Fibroblast of villous mesenchyme (primary cell): ENCODE results near the gene FAM8A1. TPM values are rescaled to one million over a fixed set of nuclear protein-coding genes. Genes with fewer than 3 reads are reported as not detected.

Experiments used
- DNase-seq: peaks from one replicate; pipeline ENCODE4 v3.0.0-alpha.2; 2010; ENCODE audit warnings: low read depth
- H3K4me3 ChIP-seq: 2 replicates; pipeline ENCODE4 v1.5.1; 2011; ENCODE audit warnings: low read depth, mild to moderate bottlenecking, low read length
- total RNA-seq: library from RNA; depleted of rRNA; stranded (reverse); fragments of >200 nt; gene quantifications from 2 replicates; pipeline ENCODE4 v1.2.3, GENCODE V29; 2012
- TF ChIP-seq, protein P1 (sequence below): IDR thresholded peaks from 2 replicates; pipeline ENCODE4 v1.5.1; 2012; ENCODE audit warnings: low read depth, mild to moderate bottlenecking, low read length; ENCODE audit not compliant: insufficient read depth

FAM8A1 gene
- total RNA-seq, 1 donor: 22.0 TPM

DNA sequence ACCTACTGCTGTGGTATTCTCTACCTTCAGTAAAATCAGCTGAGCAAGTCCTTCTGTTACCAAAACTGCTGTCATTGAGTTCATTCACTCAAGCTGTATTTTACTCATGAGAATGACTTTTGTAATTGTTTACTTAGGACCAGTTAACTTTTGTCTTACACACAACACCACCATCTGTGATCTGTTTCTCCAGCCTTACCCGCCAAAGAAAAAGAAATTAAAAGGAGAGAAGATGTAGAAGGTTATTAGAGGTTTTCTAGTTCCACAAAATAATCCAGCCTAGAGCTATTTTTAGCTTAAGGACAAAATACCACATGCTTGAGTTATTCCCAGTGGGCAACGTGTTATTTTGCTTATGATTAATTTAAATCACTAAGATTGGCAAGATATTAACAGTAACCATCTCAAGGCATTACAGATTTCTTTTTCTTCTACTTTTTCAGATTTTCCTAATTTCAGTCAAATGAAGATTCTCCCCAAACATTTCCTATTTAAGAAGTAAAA is 38.2 kb downstream of the FAM8A1 start:
- TF ChIP-seq, protein P1, sequence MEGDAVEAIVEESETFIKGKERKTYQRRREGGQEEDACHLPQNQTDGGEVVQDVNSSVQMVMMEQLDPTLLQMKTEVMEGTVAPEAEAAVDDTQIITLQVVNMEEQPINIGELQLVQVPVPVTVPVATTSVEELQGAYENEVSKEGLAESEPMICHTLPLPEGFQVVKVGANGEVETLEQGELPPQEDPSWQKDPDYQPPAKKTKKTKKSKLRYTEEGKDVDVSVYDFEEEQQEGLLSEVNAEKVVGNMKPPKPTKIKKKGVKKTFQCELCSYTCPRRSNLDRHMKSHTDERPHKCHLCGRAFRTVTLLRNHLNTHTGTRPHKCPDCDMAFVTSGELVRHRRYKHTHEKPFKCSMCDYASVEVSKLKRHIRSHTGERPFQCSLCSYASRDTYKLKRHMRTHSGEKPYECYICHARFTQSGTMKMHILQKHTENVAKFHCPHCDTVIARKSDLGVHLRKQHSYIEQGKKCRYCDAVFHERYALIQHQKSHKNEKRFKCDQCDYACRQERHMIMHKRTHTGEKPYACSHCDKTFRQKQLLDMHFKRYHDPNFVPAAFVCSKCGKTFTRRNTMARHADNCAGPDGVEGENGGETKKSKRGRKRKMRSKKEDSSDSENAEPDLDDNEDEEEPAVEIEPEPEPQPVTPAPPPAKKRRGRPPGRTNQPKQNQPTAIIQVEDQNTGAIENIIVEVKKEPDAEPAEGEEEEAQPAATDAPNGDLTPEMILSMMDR: no peak
- H3K4me3 ChIP-seq: no peak overlapping the region
- no peak for DNase-seq

DNA sequence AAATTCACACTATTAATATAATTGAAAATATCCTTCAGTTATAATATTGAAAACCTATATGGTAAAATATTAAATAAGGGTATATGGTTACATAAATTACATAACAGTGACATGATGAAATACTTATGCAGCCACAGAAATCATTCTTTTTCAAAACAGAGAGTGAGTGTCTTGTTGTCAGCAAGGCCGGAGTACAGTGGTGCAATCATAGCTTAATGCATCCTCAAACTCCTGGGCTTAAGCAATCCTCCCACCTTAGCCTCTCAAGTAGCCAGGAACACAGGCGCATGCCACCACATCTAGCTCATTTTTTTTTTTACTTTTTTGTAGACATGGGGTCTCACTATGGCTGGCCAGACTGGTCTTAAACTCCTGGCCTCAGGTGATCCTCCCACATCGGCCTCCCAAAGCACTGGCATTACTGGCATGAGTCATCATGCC is 40.4 kb downstream of the FAM8A1 start:
- TF ChIP-seq, protein P1: no peak

DNA sequence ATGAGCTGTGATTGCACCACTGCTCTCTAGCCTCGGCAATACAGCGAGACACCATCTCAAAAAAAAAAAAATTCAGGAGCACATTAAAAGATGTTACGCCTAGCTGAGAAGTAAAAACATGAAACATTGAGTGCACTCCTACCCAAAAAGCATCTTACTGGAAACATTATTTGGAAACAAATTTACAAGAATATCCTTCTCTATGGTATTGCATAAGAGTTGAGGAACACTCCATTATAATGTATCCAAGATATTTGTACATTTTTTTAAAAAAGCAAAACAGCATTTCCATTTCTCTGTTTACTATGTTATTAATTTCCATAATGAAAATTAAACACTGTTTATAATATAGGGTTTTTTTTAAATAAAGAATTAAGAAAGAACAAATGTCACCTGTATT is 48.6 kb downstream of the FAM8A1 start:
- no peak for DNase-seq
- TF ChIP-seq, protein P1: no peak

More for the DNA sequence above, 40.4 kb downstream of the FAM8A1 start:
- H3K4me3 ChIP-seq: no peak overlapping the region
- peak; percentile 70 for DNase-seq

DNA sequence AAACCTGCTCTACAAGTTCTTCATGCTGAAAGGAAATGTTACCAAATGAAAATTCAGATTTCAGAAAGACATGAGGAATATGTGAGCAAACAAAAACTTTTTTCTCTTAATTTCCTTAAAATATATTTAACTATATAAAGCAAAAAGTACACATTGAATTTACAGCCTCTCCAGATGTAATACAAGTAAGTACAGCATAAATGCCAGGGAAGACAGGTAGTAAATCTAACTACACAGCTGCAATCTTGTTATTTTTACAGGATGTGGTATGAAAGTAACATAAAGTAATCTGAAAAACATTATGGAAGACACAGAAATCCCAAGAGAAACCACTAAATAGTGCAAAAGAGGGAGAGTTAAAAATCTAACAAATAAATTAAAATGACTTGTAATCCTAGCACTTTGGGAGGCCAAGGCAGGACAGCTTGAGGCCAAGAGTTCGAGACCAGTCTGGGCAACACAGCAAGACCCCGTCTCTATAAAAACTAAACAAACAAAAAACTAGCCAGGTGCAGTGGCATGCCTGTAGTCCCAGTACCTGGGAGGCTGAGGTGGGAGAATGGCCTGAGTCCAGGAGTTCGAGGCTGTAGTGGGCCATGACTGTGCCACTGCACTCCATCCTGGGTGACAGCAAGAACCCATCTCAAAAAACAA is 50.7 kb downstream of the FAM8A1 start:
- no peak overlapping the region for H3K4me3 ChIP-seq
- TF ChIP-seq, protein P1: no peak
- DNase-seq: peak; percentile 31

More for the DNA sequence above, 48.6 kb downstream of the FAM8A1 start:
- H3K4me3 ChIP-seq: no peak overlapping the region

DNA sequence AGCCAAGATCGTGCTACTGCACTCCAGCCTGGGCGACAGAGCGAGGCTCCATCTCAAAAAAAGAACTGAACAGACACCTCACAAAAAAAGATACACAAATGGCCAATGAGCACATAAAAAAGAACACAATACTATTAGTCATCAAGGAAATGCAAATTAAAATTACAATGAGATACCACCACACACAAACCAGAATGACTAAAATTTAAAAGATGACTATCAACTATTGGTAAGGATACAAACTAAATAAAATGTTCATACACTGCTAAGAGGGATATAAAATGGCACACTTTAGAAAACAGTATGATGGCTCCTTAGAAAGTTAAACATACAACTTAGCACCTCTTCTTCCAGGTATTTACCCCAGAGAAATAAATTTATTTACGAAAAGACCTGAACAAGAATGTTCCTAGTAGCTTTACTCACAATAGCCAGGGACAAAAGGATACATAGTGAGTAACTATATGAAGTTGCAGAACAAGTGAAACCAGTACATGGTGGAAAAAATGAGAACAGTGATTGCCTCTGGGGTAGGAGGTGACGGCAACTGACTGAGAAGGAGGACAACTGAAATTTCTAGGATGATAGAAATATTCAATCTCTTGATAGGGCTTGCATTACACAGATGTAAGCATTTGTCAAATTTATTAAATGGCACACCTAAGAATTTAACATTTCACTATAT is 53.2 kb downstream of the FAM8A1 start:
- DNase-seq: no peak
- TF ChIP-seq, protein P1: no peak
- H3K4me3 ChIP-seq: no peak overlapping the region

DNA sequence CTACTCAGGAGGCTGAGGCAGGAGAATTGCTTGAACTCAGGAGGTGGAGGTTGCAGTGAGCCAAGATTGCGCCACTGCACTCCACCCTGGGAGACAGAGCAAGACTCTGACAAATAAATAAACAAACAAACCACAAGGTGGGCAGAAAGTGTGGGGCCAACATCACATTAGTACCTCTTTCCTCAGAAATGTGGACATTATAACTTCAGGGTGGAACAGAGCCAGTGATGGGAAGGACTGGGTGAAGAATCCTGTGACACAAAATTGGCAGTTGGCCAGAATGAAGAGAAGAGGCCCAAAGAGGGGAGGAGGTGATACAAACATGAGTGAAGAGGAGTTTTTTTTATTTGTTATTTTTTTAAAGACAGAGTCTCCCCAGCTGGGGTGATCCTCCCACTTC is 56.0 kb downstream of the FAM8A1 start:
- DNase-seq: no peak
- no peak overlapping the region for H3K4me3 ChIP-seq
- TF ChIP-seq, protein P1: no peak

DNA sequence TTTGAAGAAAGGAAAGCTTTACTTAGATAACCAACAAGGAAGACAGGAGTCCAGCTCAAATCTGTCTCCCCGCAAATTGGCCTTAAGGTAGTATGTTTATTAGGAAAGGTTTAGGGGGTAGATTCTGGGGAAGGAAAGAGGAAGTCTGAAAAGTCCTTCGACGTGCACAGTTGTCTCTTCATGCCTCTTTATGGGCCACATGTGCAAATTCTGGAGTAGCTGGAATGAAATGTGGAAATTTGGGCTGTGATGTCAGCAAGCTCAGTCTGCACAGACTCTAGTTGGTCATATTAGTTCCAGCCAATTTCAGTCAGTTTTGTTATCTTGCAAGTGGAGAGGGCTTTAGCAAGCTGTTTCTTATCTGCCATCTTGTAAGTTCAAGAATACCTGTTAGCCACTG is 56.5 kb downstream of the FAM8A1 start:
- no peak overlapping the region for H3K4me3 ChIP-seq
- DNase-seq: peak; percentile 32
- TF ChIP-seq, protein P1: no peak
